HepG2 (cell line): ENCODE measurements around the gene CFAP97. TPM values are rescaled to one million over a fixed set of nuclear protein-coding genes. Genes with fewer than 3 reads are reported as not detected.
A peak's percentile ranks its signal among the peaks of the same experiment; 100 is the strongest.

Experiments used
- ARHGAP35 ChIP-seq: sonication (generic); formaldehyde crosslinking; IDR thresholded peaks from 2 replicates; pipeline ENCODE4 v1.9.0; 2022; ENCODE audit warnings: mild to moderate bottlenecking, inconsistent platforms, moderate library complexity, missing genetic modification reagents, borderline replicate concordance
- CBFB ChIP-seq: sonication (generic); formaldehyde crosslinking; IDR thresholded peaks from 2 replicates; pipeline ENCODE4 v1.4.0; 2020; ENCODE audit warnings: missing genetic modification reagents
- ETV5 ChIP-seq: IDR thresholded peaks from 2 replicates; pipeline ENCODE4 v1.6.1; 2018; ENCODE audit warnings: missing biosample characterization, missing genetic modification reagents, inconsistent platforms, borderline replicate concordance
- FOXM1 ChIP-seq: sonication (generic); formaldehyde crosslinking; IDR thresholded peaks from 2 replicates; pipeline ENCODE4 v1.5.0; 2020; ENCODE audit warnings: missing genetic modification reagents
- HES4 ChIP-seq: sonication (generic); formaldehyde crosslinking; IDR thresholded peaks from 2 replicates; pipeline ENCODE4 v1.9.0; 2021; ENCODE audit warnings: mild to moderate bottlenecking, missing genetic modification reagents, borderline replicate concordance
- HOXA9 ChIP-seq: sonication (generic); formaldehyde crosslinking; IDR thresholded peaks from 2 replicates; pipeline ENCODE4 v1.8.1; 2022; ENCODE audit warnings: missing genetic modification reagents, mild to moderate bottlenecking, moderate library complexity, borderline replicate concordance
- MAFK ChIP-seq, 2 experiments: IDR thresholded peaks in 1 of 2; conservative IDR thresholded peaks in 1 of 2; 2 replicates each; pipeline ENCODE4 v1.6.1; 2011; ENCODE audit warnings: improper control_type of control experiment in 2 of 2, low read length in 2 of 2
- NONO ChIP-seq, 2 experiments: fragments of 450-650 bp in 1 of 2; sonication (generic) in 1 of 2; formaldehyde crosslinking in 1 of 2; IDR thresholded peaks in 1 of 2; conservative IDR thresholded peaks in 1 of 2; 2 replicates each; pipeline versions ENCODE4 v1.6.1 to v1.8.0; 2017 to 2022; ENCODE audit warnings: mild to moderate bottlenecking in 1 of 2, missing genetic modification reagents in 1 of 2, moderate library complexity in 1 of 2
- SCMH1 ChIP-seq: sonication (generic); formaldehyde crosslinking; IDR thresholded peaks from 2 replicates; pipeline ENCODE4 v1.9.0; 2021; ENCODE audit warnings: missing genetic modification reagents, mild to moderate bottlenecking, borderline replicate concordance
- SKI ChIP-seq: fragments of 450-650 bp; IDR thresholded peaks from one replicate; pipeline ENCODE4 v1.6.1; 2018; ENCODE audit warnings: mild to moderate bottlenecking; ENCODE audit not compliant: partially characterized antibody
- ZBTB1 ChIP-seq: sonication (generic); formaldehyde crosslinking; IDR thresholded peaks from 2 replicates; pipeline ENCODE4 v1.4.0; 2020; ENCODE audit warnings: missing genetic modification reagents, borderline replicate concordance
- ZKSCAN5 ChIP-seq: sonication (generic); formaldehyde crosslinking; IDR thresholded peaks from 2 replicates; pipeline ENCODE4 v1.5.1; 2020; ENCODE audit warnings: mild to moderate bottlenecking, missing genetic modification reagents
- ZNF224 ChIP-seq: sonication (generic); formaldehyde crosslinking; IDR thresholded peaks from 2 replicates; pipeline ENCODE4 v1.5.0; 2020; ENCODE audit warnings: mild to moderate bottlenecking, missing genetic modification reagents
- ZNF264 ChIP-seq: sonication (generic); formaldehyde crosslinking; IDR thresholded peaks from 2 replicates; pipeline ENCODE4 v1.4.0; 2020; ENCODE audit warnings: missing genetic modification reagents
- ZNF569 ChIP-seq: sonication (generic); formaldehyde crosslinking; IDR thresholded peaks from 2 replicates; pipeline ENCODE4 v1.5.0; 2020; ENCODE audit warnings: mild to moderate bottlenecking, missing genetic modification reagents, moderate library complexity, borderline replicate concordance
- ZNF776 ChIP-seq: sonication (generic); formaldehyde crosslinking; IDR thresholded peaks from 2 replicates; pipeline ENCODE4 v1.4.0; 2020; ENCODE audit warnings: mild to moderate bottlenecking, missing genetic modification reagents
- ZSCAN31 ChIP-seq: sonication (generic); formaldehyde crosslinking; IDR thresholded peaks from 2 replicates; pipeline ENCODE4 v1.5.0; 2020; ENCODE audit warnings: low read depth, mild to moderate bottlenecking, missing genetic modification reagents
- polyA plus RNA-seq, 8 experiments: library from polyadenylated mRNA; depleted of rRNA in 3 of 8; stranded (reverse) in 7 of 8; unstranded in 1 of 8; fragments of >200 nt; fragmentation: Illumina TruSeq in 4 of 8; extraction: Trizol in 4 of 8; gene quantifications; 2 replicates each; pipeline versions ENCODE4 v1.2.1 to v1.2.3, GENCODE V29; 2011 to 2016; ENCODE audit warnings: low read depth in 4 of 8, missing spikeins in 1 of 8, mixed read lengths in 1 of 8; ENCODE audit not compliant: insufficient read depth in 1 of 8
- total RNA-seq, 5 experiments: library from RNA; depleted of rRNA; stranded (reverse); fragments of >200 nt; fragmentation: Illumina TruSeq; extraction: Trizol; gene quantifications; 2 replicates each; pipeline ENCODE4 v1.2.3, GENCODE V29; 2016; ENCODE audit warnings: low read depth in 1 of 5
- TF ChIP-seq, protein P1 (sequence below): sonication (generic); formaldehyde crosslinking; IDR thresholded peaks from 2 replicates; pipeline ENCODE4 v1.4.0; 2020; ENCODE audit warnings: missing genetic modification reagents
- TF ChIP-seq, protein P2 (sequence below): fragments of 450-650 bp; IDR thresholded peaks from 2 replicates; pipeline ENCODE4 v1.6.1; 2017
- TF ChIP-seq, protein P3 (sequence below): sonication (generic); formaldehyde crosslinking; IDR thresholded peaks from 2 replicates; pipeline ENCODE4 v1.4.0; 2020; ENCODE audit warnings: mild to moderate bottlenecking, missing genetic modification reagents

The CFAP97 gene
- total and polyA plus RNA-seq, 2 of the 13 experiments (the other 11 are each of a cell fraction or from before 2014, with no cell fraction given) = 32.1 to 44.4 TPM

DNA sequence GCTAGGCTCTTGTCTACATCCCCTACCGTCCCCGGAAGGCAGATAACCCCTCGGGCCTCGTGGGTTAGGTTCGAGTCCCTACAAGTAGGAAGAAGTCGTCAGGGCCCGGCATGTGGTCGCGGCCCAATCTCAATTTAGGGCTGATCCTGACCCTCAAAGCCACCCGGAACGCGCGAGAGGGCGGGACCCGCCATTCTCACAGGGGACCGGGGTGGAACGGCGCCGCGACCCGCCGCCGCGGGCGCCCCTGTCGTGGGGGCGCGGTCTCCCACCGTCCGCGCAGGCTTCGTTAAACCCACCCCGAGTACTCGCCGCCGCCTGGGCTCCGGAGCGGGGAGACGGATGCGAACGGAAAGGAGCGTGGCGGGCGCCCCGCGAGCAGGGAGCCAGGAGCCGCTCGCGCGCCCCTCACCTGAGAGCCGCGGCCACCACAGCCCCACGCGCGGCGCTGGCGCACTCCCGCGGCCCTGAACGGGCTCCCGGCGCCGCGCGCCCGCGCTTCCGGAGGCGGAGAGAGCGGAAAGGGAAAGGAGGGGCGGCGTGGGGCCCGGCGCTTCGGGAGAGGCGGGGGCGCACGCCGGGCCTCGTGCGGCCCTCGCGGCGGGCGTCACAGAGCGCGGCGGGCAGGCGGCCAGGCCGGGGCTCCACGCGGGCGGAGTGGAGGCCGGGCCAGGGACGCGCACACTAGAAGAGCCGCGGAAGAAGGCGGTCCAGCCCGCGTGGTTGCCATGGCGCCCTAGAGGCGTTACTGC lies at the start of gene CFAP97 (continued):
- TF ChIP-seq, protein P1, sequence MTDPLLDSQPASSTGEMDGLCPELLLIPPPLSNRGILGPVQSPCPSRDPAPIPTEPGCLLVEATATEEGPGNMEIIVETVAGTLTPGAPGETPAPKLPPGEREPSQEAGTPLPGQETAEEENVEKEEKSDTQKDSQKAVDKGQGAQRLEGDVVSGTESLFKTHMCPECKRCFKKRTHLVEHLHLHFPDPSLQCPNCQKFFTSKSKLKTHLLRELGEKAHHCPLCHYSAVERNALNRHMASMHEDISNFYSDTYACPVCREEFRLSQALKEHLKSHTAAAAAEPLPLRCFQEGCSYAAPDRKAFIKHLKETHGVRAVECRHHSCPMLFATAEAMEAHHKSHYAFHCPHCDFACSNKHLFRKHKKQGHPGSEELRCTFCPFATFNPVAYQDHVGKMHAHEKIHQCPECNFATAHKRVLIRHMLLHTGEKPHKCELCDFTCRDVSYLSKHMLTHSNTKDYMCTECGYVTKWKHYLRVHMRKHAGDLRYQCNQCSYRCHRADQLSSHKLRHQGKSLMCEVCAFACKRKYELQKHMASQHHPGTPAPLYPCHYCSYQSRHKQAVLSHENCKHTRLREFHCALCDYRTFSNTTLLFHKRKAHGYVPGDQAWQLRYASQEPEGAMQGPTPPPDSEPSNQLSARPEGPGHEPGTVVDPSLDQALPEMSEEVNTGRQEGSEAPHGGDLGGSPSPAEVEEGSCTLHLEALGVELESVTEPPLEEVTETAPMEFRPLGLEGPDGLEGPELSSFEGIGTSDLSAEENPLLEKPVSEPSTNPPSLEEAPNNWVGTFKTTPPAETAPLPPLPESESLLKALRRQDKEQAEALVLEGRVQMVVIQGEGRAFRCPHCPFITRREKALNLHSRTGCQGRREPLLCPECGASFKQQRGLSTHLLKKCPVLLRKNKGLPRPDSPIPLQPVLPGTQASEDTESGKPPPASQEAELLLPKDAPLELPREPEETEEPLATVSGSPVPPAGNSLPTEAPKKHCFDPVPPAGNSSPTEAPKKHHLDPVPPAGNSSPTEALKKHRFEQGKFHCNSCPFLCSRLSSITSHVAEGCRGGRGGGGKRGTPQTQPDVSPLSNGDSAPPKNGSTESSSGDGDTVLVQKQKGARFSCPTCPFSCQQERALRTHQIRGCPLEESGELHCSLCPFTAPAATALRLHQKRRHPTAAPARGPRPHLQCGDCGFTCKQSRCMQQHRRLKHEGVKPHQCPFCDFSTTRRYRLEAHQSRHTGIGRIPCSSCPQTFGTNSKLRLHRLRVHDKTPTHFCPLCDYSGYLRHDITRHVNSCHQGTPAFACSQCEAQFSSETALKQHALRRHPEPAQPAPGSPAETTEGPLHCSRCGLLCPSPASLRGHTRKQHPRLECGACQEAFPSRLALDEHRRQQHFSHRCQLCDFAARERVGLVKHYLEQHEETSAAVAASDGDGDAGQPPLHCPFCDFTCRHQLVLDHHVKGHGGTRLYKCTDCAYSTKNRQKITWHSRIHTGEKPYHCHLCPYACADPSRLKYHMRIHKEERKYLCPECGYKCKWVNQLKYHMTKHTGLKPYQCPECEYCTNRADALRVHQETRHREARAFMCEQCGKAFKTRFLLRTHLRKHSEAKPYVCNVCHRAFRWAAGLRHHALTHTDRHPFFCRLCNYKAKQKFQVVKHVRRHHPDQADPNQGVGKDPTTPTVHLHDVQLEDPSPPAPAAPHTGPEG (CRISPR knock-in tag) = no peak; the same call in 1 of the 2 replicates
- TF ChIP-seq ZNF776 (peak; percentile 75; the same call in 1 of the 2 replicates), ZBTB1 (CRISPR knock-in tag) (no peak), NONO (IDR thresholded peaks at IDR 0.05) (no peak), NONO (CRISPR knock-in tag; conservative IDR thresholded peaks at IDR 0.05) (0 out of 2 replicates have a peak, but pooled peaks have one; percentile 25), SKI (no peak), HOXA9 (peak; percentile 54; the same call in 1 of the 2 replicates), ZSCAN31 (peak; percentile 77; the same call in 1 of the 2 replicates), SCMH1 (no peak), HES4 (CRISPR knock-in tag) (no peak; the same call in 1 of the 2 replicates), ZNF569 (no peak), ZNF224 (CRISPR knock-in tag) (no peak), MAFK (conservative IDR thresholded peaks at IDR 0.05 in 1 of 2, IDR thresholded peaks at IDR 0.05 in 1 of 2; ENCODE audit: low read length in 2 of 2) (no peak), ZNF264 (CRISPR knock-in tag) (0 out of 2 replicates have a peak, but pooled peaks have one; percentile 8), FOXM1 (CRISPR knock-in tag) (0 out of 2 replicates have a peak, but pooled peaks have one; percentile 13), ETV5 (peak; percentile 82), CBFB (CRISPR knock-in tag) (no peak), ZKSCAN5 (CRISPR knock-in tag) (no peak), ARHGAP35 (CRISPR knock-in tag) (no peak)
- TF ChIP-seq, protein P2, sequence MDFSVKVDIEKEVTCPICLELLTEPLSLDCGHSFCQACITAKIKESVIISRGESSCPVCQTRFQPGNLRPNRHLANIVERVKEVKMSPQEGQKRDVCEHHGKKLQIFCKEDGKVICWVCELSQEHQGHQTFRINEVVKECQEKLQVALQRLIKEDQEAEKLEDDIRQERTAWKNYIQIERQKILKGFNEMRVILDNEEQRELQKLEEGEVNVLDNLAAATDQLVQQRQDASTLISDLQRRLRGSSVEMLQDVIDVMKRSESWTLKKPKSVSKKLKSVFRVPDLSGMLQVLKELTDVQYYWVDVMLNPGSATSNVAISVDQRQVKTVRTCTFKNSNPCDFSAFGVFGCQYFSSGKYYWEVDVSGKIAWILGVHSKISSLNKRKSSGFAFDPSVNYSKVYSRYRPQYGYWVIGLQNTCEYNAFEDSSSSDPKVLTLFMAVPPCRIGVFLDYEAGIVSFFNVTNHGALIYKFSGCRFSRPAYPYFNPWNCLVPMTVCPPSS = no peak
- TF ChIP-seq, protein P3, sequence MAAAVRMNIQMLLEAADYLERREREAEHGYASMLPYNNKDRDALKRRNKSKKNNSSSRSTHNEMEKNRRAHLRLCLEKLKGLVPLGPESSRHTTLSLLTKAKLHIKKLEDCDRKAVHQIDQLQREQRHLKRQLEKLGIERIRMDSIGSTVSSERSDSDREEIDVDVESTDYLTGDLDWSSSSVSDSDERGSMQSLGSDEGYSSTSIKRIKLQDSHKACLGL (CRISPR knock-in tag) = peak; percentile 36; the same call in 1 of the 2 replicates
